Keratinocyte (primary cell): ENCODE measurements around the gene SETX. TPM values are rescaled to one million over a fixed set of nuclear protein-coding genes. Genes with fewer than 3 reads are reported as not detected.
"Not testable (repeated sequence)": the region's sequence is repeated elsewhere in the genome, so short reads cannot be mapped to it uniquely, and the experiment has no call there.

ENCODE experiments used
- DNase-seq: peaks from one replicate; pipeline ENCODE4 v3.0.0-alpha.2; 2011; ENCODE audit warnings: low read depth, missing footprints, low spot score
- FAIRE-seq: peaks from 2 replicates; lab custom pipeline; 2011; peaks lifted over from hg19 to GRCh38; lab: Jason Lieb, UNC
- H2AFZ ChIP-seq: 2 replicates; pipeline ENCODE4 v1.6.0; 2012; ENCODE audit warnings: low read length, control low read depth, inconsistent platforms; ENCODE audit not compliant: control insufficient read depth
- H3K27ac ChIP-seq: 2 replicates; pipeline ENCODE4 v1.5.1; 2011; ENCODE audit warnings: low read length; ENCODE audit not compliant: control insufficient read depth, insufficient read depth
- H3K27me3 ChIP-seq: 3 replicates; pipeline ENCODE4 v1.6.0; 2011; ENCODE audit warnings: low read length; ENCODE audit not compliant: control insufficient read depth, insufficient read depth; ENCODE audit errors: extremely low read depth
- H3K36me3 ChIP-seq, 2 experiments: 2 replicates in 1 of 2; 3 replicates in 1 of 2; pipeline ENCODE4 v1.5.1; 2011; ENCODE audit warnings: low read length in 2 of 2, mild to moderate bottlenecking in 1 of 2; ENCODE audit not compliant: control insufficient read depth in 2 of 2, insufficient read depth in 2 of 2; ENCODE audit errors: extremely low read depth in 1 of 2
- H3K4me1 ChIP-seq: 3 replicates; pipeline ENCODE4 v1.5.1; 2011; ENCODE audit warnings: low read length; ENCODE audit not compliant: control insufficient read depth, insufficient read depth; ENCODE audit errors: extremely low read depth
- H3K4me2 ChIP-seq: 3 replicates; pipeline ENCODE4 v1.6.0; 2011; ENCODE audit warnings: low read depth, low read length; ENCODE audit not compliant: control insufficient read depth, insufficient read depth; ENCODE audit errors: extremely low read depth
- H3K4me3 ChIP-seq, 3 experiments: fragments of 200-600 bp in 1 of 3; sonication (generic) in 1 of 3; 2 replicates in 2 of 3; 3 replicates in 1 of 3; pipeline ENCODE4 v1.5.1; 2011 to 2016; ENCODE audit warnings: low read length in 3 of 3, mild to moderate bottlenecking in 3 of 3, control low read depth in 2 of 3, inconsistent platforms in 1 of 3, low read depth in 1 of 3, mixed read lengths in 1 of 3, mixed run types in 1 of 3, moderate library complexity in 1 of 3; ENCODE audit not compliant: control insufficient read depth in 2 of 3, insufficient read depth in 2 of 3; ENCODE audit errors: extremely low read depth in 1 of 3
- H3K79me2 ChIP-seq: 2 replicates; pipeline ENCODE4 v1.6.0; 2012; ENCODE audit warnings: low read length; ENCODE audit not compliant: control insufficient read depth, insufficient read depth
- H3K9ac ChIP-seq: 3 replicates; pipeline ENCODE4 v1.6.0; 2011; ENCODE audit warnings: low read length; ENCODE audit not compliant: control insufficient read depth, insufficient read depth; ENCODE audit errors: extremely low read depth
- H3K9me1 ChIP-seq: 3 replicates; pipeline ENCODE4 v1.6.0; 2011; ENCODE audit warnings: low read length; ENCODE audit not compliant: control insufficient read depth, insufficient read depth; ENCODE audit errors: extremely low read depth
- H3K9me3 ChIP-seq: 2 replicates; pipeline ENCODE4 v1.5.1; 2012; ENCODE audit warnings: low read depth, low read length; ENCODE audit not compliant: control insufficient read depth
- H4K20me1 ChIP-seq: 3 replicates; pipeline ENCODE4 v1.6.0; 2011; ENCODE audit warnings: low read length; ENCODE audit not compliant: control insufficient read depth, insufficient read depth; ENCODE audit errors: extremely low read depth
- CTCF ChIP-seq, 3 experiments: IDR thresholded peaks in 1 of 3; conservative IDR thresholded peaks in 1 of 3; optimal IDR thresholded peaks in 1 of 3; 2 replicates in 2 of 3; 3 replicates in 1 of 3; pipeline versions ENCODE3 to v1.5.1; 2011; ENCODE audit warnings: low read length in 3 of 3, mild to moderate bottlenecking in 3 of 3, moderate library complexity in 2 of 3, control low read depth in 1 of 3, inconsistent platforms in 1 of 3; ENCODE audit not compliant: insufficient read depth in 2 of 3; ENCODE audit errors: extremely low read depth in 1 of 3
- EZH2 ChIP-seq: IDR thresholded peaks from one replicate; pipeline ENCODE4 v1.6.1; 2012; ENCODE audit warnings: inconsistent platforms, mild to moderate bottlenecking, low read length, moderate library complexity
- dilution Hi-C: fragments of 300-500 bp; cut with MboI; formaldehyde crosslinking; loops from one replicate; pipeline ENCODE4 v1.7.0; 2020; ENCODE audit warnings: low sequenced_read_pairs; ENCODE audit not compliant: extremely low pct_ligation_motif_present
- polyA plus RNA-seq, 5 experiments: library from polyadenylated mRNA; depleted of rRNA in 3 of 5; stranded (reverse) in 3 of 5; stranded (forward) in 1 of 5; unstranded in 1 of 5; fragments of >200 nt; gene quantifications; 1 replicate in 1 of 5; 2 replicates in 3 of 5; 3 replicates in 1 of 5; pipeline versions ENCODE4 v1.2.1 to v1.2.3, GENCODE V29; 2011 to 2012; ENCODE audit warnings: missing spikeins in 2 of 5, low read depth in 1 of 5, low replicate concordance in 1 of 5

The SETX gene
- polyA plus RNA-seq, 1 donor (not counting 4 experiments of a cell fraction or from before 2014, with no cell fraction given) = 23.8 TPM

GRCh38 chr9:132383462-132383883 lies 28.7 kb upstream of the SETX start:
- Histone ChIP-seq H3K4me2 (no peak overlapping the region), H3K4me1 (no peaks in the 10 kb centered on the region), H3K27ac (no peak overlapping the region), H3K4me3 (no peak overlapping the region), H3K9ac (no peak overlapping the region), H3K9me3 (no peaks in the 10 kb centered on the region), H3K79me2 (no peaks in the 10 kb centered on the region), H3K36me3 (peaks cover 18 to 24% of the 10 kb centered on the region in 2 experiments), H3K9me1 (no peaks in the 10 kb centered on the region), H4K20me1 (no peaks in the 10 kb centered on the region), H2AFZ (no peak overlapping the region), H3K27me3 (no peaks in the 10 kb centered on the region)
- DNase-seq (no peak), FAIRE-seq (no peak)
- TF ChIP-seq CTCF (optimal IDR thresholded peaks at IDR 0.05 in 1 of 3, IDR thresholded peaks at IDR 0.05 in 1 of 3, conservative IDR thresholded peaks at IDR 0.05 in 1 of 3; ENCODE audit: extremely low read depth in 1 of 3, insufficient read depth in 2 of 3, low read length in 3 of 3) = no peak
- no peak for TF ChIP-seq EZH2
- dilution Hi-C loops = no loop called here

GRCh38 chr9:132381966-132382541 lies 27.3 kb upstream of the SETX start:
- H3K4me3 ChIP-seq = no peak overlapping the region
- FAIRE-seq = no peak
- no peak overlapping the region for H2AFZ ChIP-seq
- no peaks in the 10 kb centered on the region for H3K4me1 ChIP-seq
- dilution Hi-C loops = no loop called here
- no peak for TF ChIP-seq CTCF (optimal IDR thresholded peaks at IDR 0.05 in 1 of 3, IDR thresholded peaks at IDR 0.05 in 1 of 3, conservative IDR thresholded peaks at IDR 0.05 in 1 of 3; ENCODE audit: extremely low read depth in 1 of 3, insufficient read depth in 2 of 3, low read length in 3 of 3)
- no peak for TF ChIP-seq EZH2
- DNase-seq = no peak
- no peaks in the 10 kb centered on the region for H3K27me3 ChIP-seq
- peaks cover 13 to 29% of the 10 kb centered on the region in 2 experiments for H3K36me3 ChIP-seq
- H3K27ac ChIP-seq = no peak overlapping the region
- H3K9ac ChIP-seq = no peak overlapping the region
- H3K4me2 ChIP-seq = no peak overlapping the region
- H4K20me1 ChIP-seq = no peaks in the 10 kb centered on the region
- H3K79me2 ChIP-seq = no peaks in the 10 kb centered on the region
- H3K9me1 ChIP-seq = no peaks in the 10 kb centered on the region
- H3K9me3 ChIP-seq = peaks cover 2% of the 10 kb centered on the region

GRCh38 chr9:132378416-132378815 lies 23.6 kb upstream of the SETX start:
- H3K79me2 ChIP-seq, H3K4me2 ChIP-seq, H2AFZ ChIP-seq, dilution Hi-C loops, H3K9ac ChIP-seq, H3K27me3 ChIP-seq, H3K4me3 ChIP-seq, DNase-seq, H3K9me3 ChIP-seq, H3K9me1 ChIP-seq, H3K27ac ChIP-seq, H3K4me1 ChIP-seq, H4K20me1 ChIP-seq, FAIRE-seq: not testable (repeated sequence)
- H3K36me3 ChIP-seq = peaks cover 12 to 20% of the 10 kb centered on the region in 2 experiments

GRCh38 chr9:132377769-132378168 lies 23.0 kb upstream of the SETX start:
- H3K79me2 ChIP-seq, DNase-seq, H4K20me1 ChIP-seq, H3K4me3 ChIP-seq, H3K9ac ChIP-seq, H3K9me1 ChIP-seq, H3K9me3 ChIP-seq, dilution Hi-C loops, H3K27me3 ChIP-seq, H2AFZ ChIP-seq, FAIRE-seq, H3K4me1 ChIP-seq, H3K4me2 ChIP-seq, H3K27ac ChIP-seq: not testable (repeated sequence)
- H3K36me3 ChIP-seq = peaks cover 12 to 20% of the 10 kb centered on the region in 2 experiments
